OCI-LY3 (cell line): ENCODE measurements around the gene NMT1.

Experiments used
- CTCF ChIP-seq: fragments of 200-600, 300-600 bp; sonication (generic); IDR thresholded peaks from 2 replicates; pipeline ENCODE4 v1.5.1; 2014; ENCODE audit warnings: antibody characterized with exemption, low read length, low read depth
- EZH2phosphoT487 ChIP-seq: fragments of 200-600 bp; shearing (Covaris generic); IDR thresholded peaks from 2 replicates; pipeline ENCODE4 v1.6.1; 2018; ENCODE audit warnings: antibody characterized with exemption, mixed run types, low read depth

DNA sequence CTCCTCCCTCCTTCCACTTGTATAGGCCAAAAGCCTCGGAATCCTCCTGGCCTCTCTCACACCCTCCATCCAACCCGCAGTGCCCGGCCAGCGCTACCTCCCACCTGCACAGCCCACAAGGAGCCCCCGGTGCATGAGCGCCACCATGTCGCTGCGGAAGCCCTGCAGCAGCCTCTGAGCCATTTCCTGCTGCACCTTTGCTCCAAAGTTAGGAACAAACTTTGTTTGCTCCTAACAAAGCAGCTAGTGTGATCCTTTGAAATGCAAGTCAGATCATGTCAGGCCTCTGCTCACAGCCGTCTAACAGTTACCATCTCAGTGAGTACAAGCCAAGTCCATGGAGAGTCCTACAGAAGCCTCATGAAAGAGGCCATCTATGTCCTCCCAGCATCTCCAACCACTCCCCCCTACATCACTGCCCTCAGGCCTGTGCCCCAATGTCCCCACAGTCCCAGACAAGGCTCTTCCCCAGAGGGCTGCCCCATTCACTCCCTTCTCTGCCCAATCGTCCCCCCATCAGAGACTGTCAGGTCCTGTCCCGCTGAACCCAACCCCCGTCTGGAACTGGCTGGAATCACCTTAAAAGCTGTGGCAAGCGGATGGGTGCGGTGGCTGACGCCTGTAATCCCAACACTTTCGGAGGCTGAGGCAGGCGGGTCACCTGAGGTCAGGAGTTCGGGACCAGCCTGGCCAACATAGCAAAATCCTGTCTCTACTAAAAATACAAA is 17.1 kb upstream of the NMT1 start:
- TF ChIP-seq CTCF (no peak), EZH2phosphoT487 (no peak)
